ENCODE data around the gene PTCH1.

The PTCH1 gene

DNA sequence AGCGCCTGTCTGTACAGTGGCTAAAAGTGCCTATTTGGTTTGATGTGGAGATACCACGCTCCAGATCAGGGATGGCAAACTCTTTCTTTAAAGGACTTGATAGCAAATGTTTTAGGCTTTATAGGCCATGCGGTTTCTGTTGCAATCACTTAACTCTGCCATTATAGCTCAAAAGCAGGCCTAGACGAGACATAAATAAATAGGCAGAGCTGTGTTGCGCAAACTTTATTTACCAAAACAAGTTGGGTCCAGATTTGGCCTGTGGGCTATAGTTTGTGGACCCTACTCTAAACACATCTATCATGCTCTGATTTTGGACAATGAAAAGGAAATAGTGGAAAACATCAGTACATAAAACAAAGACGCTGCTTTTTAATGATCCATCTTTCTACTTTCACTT is 79.2 kb downstream of the PTCH1 start:
- H3K4me3 ChIP-seq (ENCODE audit: low read depth, low read length): no peak overlapping the region
- TF ChIP-seq, protein P1, sequence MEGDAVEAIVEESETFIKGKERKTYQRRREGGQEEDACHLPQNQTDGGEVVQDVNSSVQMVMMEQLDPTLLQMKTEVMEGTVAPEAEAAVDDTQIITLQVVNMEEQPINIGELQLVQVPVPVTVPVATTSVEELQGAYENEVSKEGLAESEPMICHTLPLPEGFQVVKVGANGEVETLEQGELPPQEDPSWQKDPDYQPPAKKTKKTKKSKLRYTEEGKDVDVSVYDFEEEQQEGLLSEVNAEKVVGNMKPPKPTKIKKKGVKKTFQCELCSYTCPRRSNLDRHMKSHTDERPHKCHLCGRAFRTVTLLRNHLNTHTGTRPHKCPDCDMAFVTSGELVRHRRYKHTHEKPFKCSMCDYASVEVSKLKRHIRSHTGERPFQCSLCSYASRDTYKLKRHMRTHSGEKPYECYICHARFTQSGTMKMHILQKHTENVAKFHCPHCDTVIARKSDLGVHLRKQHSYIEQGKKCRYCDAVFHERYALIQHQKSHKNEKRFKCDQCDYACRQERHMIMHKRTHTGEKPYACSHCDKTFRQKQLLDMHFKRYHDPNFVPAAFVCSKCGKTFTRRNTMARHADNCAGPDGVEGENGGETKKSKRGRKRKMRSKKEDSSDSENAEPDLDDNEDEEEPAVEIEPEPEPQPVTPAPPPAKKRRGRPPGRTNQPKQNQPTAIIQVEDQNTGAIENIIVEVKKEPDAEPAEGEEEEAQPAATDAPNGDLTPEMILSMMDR (IDR thresholded peaks at IDR 0.05; ENCODE audit: insufficient read depth, low read length, missing control alignments): no peak
- ChIA-PET CTCF (no interaction called here), POLR2A (no interaction called here)
- DNase-seq (ENCODE audit: low read depth, low spot score): no peak

GRCh38 chr9:95436416-95436815 is 80.4 kb downstream of the PTCH1 start:
- ChIA-PET CTCF (no interaction called here), POLR2A (no interaction called here)
- TF ChIP-seq, protein P1 (IDR thresholded peaks at IDR 0.05; ENCODE audit: insufficient read depth, low read length, missing control alignments): no peak
- DNase-seq (ENCODE audit: low read depth, low spot score): no peak
- H3K4me3 ChIP-seq (ENCODE audit: low read depth, low read length): no peak overlapping the region

- TF ChIP-seq, protein P1 (IDR thresholded peaks at IDR 0.05; ENCODE audit: insufficient read depth, low read length, missing control alignments): no peak
- H3K4me3 ChIP-seq (ENCODE audit: low read depth, low read length): no peak overlapping the region
- ChIA-PET CTCF (no interaction called here), POLR2A (no interaction called here)
- DNase-seq (ENCODE audit: low read depth, low spot score): no peak
These were observed 81.6 kb downstream of the PTCH1 start for GRCh38 chr9:95435074-95435728.

- no peak overlapping the region for H3K4me3 ChIP-seq (ENCODE audit: low read depth, low read length)
- no peak for DNase-seq (ENCODE audit: low read depth, low spot score)
- CTCF ChIA-PET: no interaction called here
- TF ChIP-seq, protein P1 (IDR thresholded peaks at IDR 0.05; ENCODE audit: insufficient read depth, low read length, missing control alignments): no peak
- POLR2A ChIA-PET: no interaction called here
These were observed 82.4 kb downstream of the PTCH1 start for GRCh38 chr9:95434116-95435073.

GRCh38 chr9:95433096-95433819 is 83.5 kb downstream of the PTCH1 start:
- H3K4me3 ChIP-seq (ENCODE audit: low read depth, low read length): no peak overlapping the region
- DNase-seq (ENCODE audit: low read depth, low spot score): no peak
- CTCF ChIA-PET: no interaction called here
- POLR2A ChIA-PET: no interaction called here
- TF ChIP-seq, protein P1 (IDR thresholded peaks at IDR 0.05; ENCODE audit: insufficient read depth, low read length, missing control alignments): no peak

DNA sequence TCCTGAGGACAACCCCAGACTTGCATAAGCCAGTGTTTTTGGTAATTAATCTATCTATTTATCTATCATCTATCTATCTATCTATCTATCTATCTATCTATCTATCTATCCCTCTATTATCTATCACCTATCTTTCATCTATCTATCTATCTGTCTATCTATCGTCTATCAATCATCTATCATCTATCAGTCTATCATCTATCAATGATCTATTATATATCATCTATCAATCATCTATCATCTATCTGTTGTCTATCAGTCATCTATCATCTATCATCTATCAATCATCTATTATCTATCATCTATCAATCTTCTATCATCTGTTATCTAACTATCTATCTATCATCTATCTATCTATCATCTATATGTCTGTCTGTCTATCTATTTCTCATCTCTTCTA is 85.5 kb downstream of the PTCH1 start:
- H3K4me3 ChIP-seq (ENCODE audit: low read depth, low read length): no peak overlapping the region
- POLR2A ChIA-PET: no interaction called here
- TF ChIP-seq, protein P1 (IDR thresholded peaks at IDR 0.05; ENCODE audit: insufficient read depth, low read length, missing control alignments): no peak
- no peak for DNase-seq (ENCODE audit: low read depth, low spot score)
- CTCF ChIA-PET: no interaction called here

Data from AG04449 (cell line).